GM12878 (cell line): ENCODE measurements around the gene KRTAP29-1.

ENCODE experiments used
- EGR1 ChIP-seq, 2 experiments: IDR thresholded peaks; 1 replicate in 1 of 2; 2 replicates in 1 of 2; pipeline ENCODE4 v1.6.1; 2011 to 2012; ENCODE audit warnings: low read depth in 2 of 2, low read length in 2 of 2, borderline replicate concordance in 1 of 2, mild to moderate bottlenecking in 1 of 2, moderate library complexity in 1 of 2
- EP300 ChIP-seq, 2 experiments: fragments of 150-350 bp in 1 of 2; IDR thresholded peaks; 2 replicates each; pipeline ENCODE4 v1.6.1; 2011 to 2012; ENCODE audit warnings: low read depth in 2 of 2, low read length in 2 of 2, borderline replicate concordance in 1 of 2, improper control_type of control experiment in 1 of 2, inconsistent platforms in 1 of 2; ENCODE audit not compliant: control insufficient read depth in 1 of 2
- HCFC1 ChIP-seq: fragments of 150-350 bp; IDR thresholded peaks from 2 replicates; pipeline ENCODE4 v1.6.1; 2014; ENCODE audit warnings: low read length
- IKZF1 ChIP-seq: fragments of 450-650 bp; conservative IDR thresholded peaks from 2 replicates; pipeline ENCODE4 v1.6.1; 2017; ENCODE audit warnings: antibody characterized with exemption, mild to moderate bottlenecking
- NRF1 ChIP-seq: conservative IDR thresholded peaks from 2 replicates; pipeline ENCODE4 v1.6.1; 2011; ENCODE audit warnings: mild to moderate bottlenecking, low read depth, low read length, improper control_type of control experiment
- TAF1 ChIP-seq: IDR thresholded peaks from 2 replicates; pipeline ENCODE4 v1.6.1; 2011; ENCODE audit warnings: mild to moderate bottlenecking, low read depth, low read length, borderline replicate concordance

DNA sequence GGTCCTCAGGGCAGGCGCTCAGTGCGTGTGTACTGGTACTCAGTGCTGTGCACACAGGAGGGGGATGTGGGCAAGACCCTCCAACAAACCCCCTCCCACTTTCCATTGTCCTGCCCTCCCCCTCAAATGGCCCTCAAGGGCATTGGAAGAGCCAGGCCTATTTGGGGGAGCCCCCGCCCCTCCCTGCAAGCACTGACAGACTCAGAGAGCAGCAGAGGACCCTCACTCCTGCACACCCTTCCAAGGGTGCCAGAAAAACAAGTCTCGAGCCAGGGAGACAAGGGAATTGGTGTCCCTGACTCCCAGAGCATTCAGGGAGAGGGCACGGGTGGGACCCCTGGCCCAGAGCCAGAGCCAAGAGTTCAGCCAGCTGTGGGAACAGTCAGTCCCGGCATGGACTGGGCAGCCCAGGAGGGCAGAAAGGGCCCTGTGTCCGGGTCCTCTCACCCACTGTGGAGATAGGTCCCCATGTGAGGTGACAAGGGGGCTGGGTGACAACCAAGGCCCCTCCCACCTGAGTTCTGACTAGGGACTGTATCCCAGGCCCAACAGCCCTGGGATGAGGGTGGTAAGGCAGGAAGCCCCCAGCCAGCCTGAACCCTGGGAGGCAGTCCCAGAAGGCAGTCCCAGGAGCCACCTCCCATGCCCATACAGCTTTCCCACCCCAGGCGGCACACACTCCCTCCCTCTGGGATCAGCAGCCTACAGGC is 24.9 kb upstream of the KRTAP29-1 start:
- TF ChIP-seq NRF1: no peak
- no peak for TF ChIP-seq EP300 (IDR thresholded peaks at IDR 0.05; ENCODE audit: borderline replicate concordance in 1 of 2, control insufficient read depth in 1 of 2, low read depth in 2 of 2, low read length in 2 of 2)
- TF ChIP-seq IKZF1: no peak
- no peak for TF ChIP-seq EGR1 (IDR thresholded peaks at IDR 0.05; ENCODE audit: borderline replicate concordance in 1 of 2, low read depth in 2 of 2, low read length in 2 of 2)
- TF ChIP-seq TAF1: no peak
- no peak for TF ChIP-seq HCFC1
